ENCODE results near the gene SNX25. TPM values are rescaled to one million over a fixed set of nuclear protein-coding genes. Genes with fewer than 3 reads are reported as not detected.
A peak's percentile ranks its signal among the peaks of the same experiment; 100 is the strongest.

The SNX25 gene
- total and polyA plus RNA-seq, 2 of the 13 experiments (the other 11 are each of a cell fraction or from before 2014, with no cell fraction given): 23.4 to 23.5 TPM

DNA sequence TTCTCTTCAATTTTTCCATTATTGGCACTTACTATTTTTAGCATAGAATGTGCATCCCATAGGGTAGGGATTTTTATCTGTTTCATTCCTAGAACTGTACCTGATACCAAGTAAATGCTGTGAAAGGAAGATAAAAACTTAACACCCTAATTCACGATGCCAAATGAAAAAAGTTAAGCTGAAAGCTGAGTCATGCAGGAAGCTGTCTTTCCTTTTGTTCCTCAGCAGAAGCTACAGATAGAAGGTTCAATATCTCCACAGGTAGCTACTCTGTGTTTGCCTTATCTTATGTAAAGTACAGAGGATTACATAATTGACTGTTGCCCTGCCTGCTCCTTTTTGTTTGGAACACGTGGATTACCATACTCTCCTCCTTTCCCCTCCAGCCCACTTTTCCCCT lies 109.3 kb downstream of the SNX25 start (continued):
- TF ChIP-seq KLF16 (CRISPR knock-in tag; IDR thresholded peaks at IDR 0.05) (0 out of 4 replicates have a peak, but pooled peaks of 1 of the 2 experiments have one; percentile 31), THAP11 (CRISPR knock-in tag; IDR thresholded peaks at IDR 0.05) (peak; percentile 51; the same call in 1 of the 2 replicates), ATF6 (CRISPR knock-in tag; conservative IDR thresholded peaks at IDR 0.05) (no peak), FOXK1 (CRISPR knock-in tag; IDR thresholded peaks at IDR 0.05; ENCODE audit: borderline replicate concordance, low read depth) (peak; percentile 71), FOXC1 (CRISPR knock-in tag; IDR thresholded peaks at IDR 0.05; ENCODE audit: borderline replicate concordance) (no peak), HNF4A (CRISPR knock-in tag; IDR thresholded peaks at IDR 0.05) (peak; percentile 35; the same call in 1 of the 2 replicates), ZNF432 (CRISPR knock-in tag; IDR thresholded peaks at IDR 0.05; ENCODE audit: borderline replicate concordance) (no peak), HNRNPH1 (optimal IDR thresholded peaks at IDR 0.05; ENCODE audit: low read depth, low read length) (no peak), ATF3 (CRISPR knock-in tag; IDR thresholded peaks at IDR 0.05) (peak; percentile 64; the same call in 1 of the 2 replicates), HMG20A (CRISPR knock-in tag; IDR thresholded peaks at IDR 0.05; ENCODE audit: borderline replicate concordance) (peak; percentile 67; the same call in 1 of the 2 replicates), HOMEZ (CRISPR knock-in tag; IDR thresholded peaks at IDR 0.05; ENCODE audit: low read depth) (peak; percentile 77; the same call in 1 of the 2 replicates), KLF9 (CRISPR knock-in tag; IDR thresholded peaks at IDR 0.05; ENCODE audit: low read depth) (peak; percentile 33; the same call in 1 of the 2 replicates), ZMYM2 (CRISPR knock-in tag; IDR thresholded peaks at IDR 0.05) (0 out of 2 replicates have a peak, but pooled peaks have one; percentile 34), MLLT10 (CRISPR knock-in tag; IDR thresholded peaks at IDR 0.05) (no peak), IRF2 (CRISPR knock-in tag; IDR thresholded peaks at IDR 0.05) (peak; percentile 65), ZNF772 (CRISPR knock-in tag; IDR thresholded peaks at IDR 0.05) (peak; percentile 39; the same call in 1 of the 2 replicates), ZNF205 (CRISPR knock-in tag; IDR thresholded peaks at IDR 0.05) (0 out of 2 replicates have a peak, but pooled peaks have one; percentile 24), NCOA2 (CRISPR knock-in tag; IDR thresholded peaks at IDR 0.05) (peak; percentile 71), BCL6 (CRISPR knock-in tag; IDR thresholded peaks at IDR 0.05) (peak; percentile 66), ZSCAN12 (CRISPR knock-in tag; IDR thresholded peaks at IDR 0.05) (no peak), ZNF878 (CRISPR knock-in tag; IDR thresholded peaks at IDR 0.05) (peak; percentile 39; the same call in 1 of the 2 replicates), CERS6 (CRISPR knock-in tag; IDR thresholded peaks at IDR 0.05) (no peak)
